ENCODE results near the gene MED17.
"Not testable (repeated sequence)": the region's sequence is repeated elsewhere in the genome, so short reads cannot be mapped to it uniquely, and the experiment has no call there.

The MED17 gene, protein sequence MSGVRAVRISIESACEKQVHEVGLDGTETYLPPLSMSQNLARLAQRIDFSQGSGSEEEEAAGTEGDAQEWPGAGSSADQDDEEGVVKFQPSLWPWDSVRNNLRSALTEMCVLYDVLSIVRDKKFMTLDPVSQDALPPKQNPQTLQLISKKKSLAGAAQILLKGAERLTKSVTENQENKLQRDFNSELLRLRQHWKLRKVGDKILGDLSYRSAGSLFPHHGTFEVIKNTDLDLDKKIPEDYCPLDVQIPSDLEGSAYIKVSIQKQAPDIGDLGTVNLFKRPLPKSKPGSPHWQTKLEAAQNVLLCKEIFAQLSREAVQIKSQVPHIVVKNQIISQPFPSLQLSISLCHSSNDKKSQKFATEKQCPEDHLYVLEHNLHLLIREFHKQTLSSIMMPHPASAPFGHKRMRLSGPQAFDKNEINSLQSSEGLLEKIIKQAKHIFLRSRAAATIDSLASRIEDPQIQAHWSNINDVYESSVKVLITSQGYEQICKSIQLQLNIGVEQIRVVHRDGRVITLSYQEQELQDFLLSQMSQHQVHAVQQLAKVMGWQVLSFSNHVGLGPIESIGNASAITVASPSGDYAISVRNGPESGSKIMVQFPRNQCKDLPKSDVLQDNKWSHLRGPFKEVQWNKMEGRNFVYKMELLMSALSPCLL

DNA sequence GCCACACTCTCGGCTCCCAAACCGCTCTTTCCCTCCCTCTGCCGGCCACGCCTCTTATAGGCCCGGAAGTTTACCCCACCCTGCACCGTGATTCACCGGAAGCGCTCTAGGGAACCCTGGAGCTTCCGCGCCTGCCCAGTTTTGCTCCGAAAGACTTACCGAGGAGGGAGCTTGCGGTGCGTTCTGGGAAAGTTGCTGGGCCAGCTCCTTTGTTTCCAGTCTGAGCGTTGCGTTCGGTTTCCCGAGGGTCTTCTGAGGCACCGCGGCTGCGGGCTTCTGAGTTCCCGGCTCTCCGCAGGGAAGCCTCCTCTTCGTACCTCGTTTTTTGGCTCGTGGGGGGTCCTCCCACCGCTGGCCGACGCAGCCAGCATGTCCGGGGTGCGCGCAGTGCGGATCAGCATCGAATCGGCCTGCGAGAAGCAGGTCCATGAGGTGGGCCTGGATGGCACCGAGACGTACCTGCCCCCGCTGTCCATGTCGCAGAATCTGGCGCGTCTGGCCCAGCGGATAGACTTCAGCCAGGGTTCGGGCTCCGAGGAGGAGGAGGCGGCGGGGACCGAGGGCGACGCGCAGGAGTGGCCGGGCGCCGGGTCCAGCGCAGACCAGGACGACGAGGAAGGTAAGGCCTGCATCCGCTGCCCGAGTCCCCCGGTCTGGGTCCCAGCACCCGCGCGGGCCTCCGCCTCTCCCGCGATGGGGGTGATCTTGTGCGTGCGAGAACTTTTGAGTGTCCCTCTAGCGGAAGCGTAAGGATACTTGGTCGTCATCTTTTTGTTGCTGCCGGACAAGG, at the start of gene MED17:
Gene MED17, plus strand, starts transcription at position 138 of the 790 bp plus-strand sequence. Its CDS starts 232 bp downstream, at position 370.
- ATAC-seq, result peak; percentile 97

DNA sequence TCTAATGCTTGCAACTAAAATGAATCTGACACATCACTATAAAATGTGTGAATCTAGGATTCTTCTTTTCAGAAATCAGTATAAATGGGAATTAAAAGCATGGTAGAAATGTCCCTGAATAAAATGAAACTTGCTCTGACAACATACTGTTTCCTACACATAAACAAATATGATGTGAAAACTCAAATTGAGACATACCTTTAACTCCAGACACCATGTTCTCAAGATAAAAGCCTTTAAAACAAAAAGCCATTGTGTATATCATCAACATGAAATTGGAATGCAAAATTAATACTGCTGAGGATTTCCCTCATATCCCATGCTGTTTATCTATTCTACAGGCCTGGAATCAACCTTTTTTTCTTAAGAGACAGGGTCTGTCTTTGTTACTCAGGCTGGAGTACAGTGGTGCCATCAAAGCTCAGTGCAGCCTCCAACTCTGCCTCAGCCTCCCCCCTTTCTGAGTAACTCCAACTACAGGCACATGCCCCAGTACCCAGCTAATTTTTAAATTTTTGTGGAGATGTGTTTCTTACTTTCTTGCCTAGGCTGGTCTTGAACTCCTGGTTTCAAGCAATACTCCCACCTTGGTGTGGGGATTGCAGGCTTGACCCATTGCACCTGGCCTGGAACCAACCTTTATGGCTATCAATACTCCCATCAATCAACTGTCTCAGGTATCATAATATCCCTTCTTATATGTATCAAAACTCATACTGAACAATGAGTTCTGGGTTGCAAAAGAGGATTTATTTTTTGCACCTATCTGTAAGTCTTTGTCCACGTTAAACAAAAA, 49.5 kb upstream of the MED17 start:
- ATAC-seq, result no peak

DNA sequence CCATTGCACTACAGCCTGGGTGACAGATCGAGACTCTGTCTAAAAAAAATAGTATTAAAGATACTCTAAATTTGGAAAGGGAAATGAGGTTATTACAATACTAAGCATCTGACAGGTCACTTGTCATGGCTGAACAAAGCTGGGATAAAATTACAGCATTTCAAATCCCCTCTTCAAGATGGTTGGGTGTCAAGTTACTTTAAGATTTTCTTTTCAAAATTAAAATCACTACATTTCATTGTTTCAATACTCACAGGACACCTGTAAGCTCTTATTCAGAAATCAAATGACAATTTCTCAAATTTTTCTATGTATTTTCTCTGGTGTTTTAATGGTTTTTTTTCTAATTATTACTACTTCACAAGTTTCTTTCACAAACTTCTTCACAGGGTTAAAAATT, 48.5 kb upstream of the MED17 start:
- no peak for ATAC-seq

DNA sequence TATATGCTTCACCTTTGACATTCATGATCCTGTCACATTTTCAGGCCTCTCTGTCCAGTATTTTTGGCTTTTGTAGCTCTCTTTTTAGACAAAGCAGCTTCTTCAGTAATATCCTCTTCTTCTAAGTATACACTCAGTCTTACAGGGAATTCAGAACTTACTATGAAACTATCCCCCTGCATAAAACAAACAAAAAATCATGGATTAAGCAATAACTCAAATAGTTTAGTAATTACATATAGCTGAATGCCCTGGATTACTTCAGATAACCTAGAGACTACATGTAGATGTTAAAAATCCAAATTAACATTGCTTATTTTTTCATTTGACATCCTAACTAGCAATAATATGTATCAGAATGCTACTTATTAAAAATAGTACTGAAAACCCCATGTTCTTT, 48.0 kb upstream of the MED17 start:
- ATAC-seq, result no peak

DNA sequence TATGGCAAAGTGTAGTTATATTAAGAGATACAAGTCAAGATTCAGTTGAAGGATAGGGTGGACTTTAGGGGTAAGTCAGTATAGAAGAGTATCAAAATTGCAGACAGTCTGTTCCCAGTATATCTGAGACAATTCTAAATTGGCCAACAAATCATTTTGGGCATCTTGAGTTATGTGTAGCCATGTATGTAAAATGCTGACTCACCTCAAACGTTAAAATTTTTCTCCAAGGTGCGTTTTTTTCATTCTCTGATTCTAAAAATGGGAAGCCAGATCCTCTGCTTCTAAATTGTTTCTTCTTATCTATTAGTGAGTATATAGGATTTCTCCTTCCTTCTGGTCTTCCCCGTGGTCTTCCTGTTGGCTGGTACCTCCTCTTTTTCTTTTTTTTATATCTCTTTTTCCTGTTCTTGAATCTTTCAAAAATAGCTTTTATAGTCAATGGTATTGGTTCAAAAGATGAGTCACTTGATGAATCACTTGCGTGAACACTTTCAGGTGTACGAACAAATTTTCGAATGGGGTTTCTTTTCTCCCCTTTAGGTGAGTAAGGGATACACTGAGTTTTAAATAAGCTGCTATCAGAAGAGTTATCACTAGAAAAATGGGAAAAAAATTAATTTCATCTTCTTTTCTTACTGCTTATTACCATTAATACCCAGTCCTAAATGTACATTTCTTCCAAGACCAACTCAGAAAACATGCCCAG, 46.0 kb upstream of the MED17 start:
- ATAC-seq, result peak; percentile 27 to 39

DNA sequence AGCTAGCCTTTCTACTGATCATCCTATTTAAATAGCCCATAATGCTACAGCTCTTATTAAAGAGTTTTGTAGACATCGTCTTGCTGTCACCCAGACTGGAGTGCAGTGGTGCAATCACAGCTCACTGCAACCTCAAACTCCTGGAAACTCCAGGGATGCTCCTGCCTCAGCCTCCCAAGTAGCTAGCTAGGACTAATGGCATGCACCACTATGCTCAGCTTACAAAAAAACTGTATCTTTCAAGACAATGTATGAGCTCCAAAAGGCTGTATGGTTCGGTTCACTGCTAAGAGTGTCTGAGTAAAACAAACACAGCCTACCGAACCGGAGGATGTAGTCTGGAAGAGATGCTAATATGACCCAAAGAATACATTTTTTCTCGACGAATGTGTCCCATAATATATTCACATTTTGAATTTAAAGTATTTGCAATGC, 45.4 kb upstream of the MED17 start:
- no peak for ATAC-seq

DNA sequence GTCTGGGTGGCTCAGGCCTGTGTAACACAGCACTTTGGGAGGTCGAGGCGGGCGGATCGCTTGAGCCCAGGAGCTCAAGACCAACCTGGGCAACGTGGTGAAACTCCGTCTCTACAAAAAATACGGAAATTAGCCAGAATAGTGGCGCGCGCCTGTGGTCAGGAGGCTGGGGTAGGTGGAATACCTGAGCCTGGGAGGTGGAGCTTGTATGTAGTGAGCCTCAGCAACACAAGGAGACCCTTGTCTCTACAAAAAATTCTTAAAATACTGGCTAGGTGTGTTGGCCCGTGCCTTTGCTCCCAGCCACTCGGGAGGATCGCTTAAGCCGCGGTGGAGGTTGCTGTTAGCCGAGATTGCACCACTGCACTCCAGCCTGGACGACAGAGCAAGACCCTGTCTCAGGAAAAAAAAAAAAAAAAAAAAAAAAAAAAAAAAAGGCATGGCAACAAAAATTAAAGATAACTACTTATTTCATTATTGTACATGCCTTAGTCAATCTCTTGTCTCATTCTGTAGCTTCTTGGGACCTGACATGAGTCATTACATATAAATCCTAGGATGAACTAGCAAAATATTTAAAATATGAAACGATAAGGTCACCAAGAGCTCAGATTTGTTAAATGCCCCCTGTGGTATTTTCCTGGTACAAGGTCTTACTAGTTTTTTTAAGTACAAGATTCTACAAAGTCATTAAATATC, 43.9 kb upstream of the MED17 start:
- ATAC-seq, result peak in 1 of 2 donors; percentile 3

DNA sequence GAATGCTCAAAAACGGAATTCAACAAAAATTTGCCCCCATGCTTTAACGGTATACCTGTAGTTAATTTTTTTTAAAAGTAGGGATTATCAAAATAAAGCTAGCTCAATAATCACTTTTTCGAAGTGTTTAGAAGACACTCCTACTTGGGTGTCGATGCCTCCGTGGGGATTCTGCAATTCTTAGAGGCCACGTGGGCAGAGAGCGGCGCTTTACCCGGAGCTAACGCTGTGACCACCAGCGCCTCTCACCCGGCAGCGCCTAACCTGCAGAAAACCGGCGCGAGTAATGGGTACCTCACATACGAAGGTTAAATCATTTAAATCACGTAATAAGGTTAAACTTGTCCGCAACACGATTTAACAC, 43.4 kb upstream of the MED17 start:
- peak; percentile 42 to 47 for ATAC-seq

DNA sequence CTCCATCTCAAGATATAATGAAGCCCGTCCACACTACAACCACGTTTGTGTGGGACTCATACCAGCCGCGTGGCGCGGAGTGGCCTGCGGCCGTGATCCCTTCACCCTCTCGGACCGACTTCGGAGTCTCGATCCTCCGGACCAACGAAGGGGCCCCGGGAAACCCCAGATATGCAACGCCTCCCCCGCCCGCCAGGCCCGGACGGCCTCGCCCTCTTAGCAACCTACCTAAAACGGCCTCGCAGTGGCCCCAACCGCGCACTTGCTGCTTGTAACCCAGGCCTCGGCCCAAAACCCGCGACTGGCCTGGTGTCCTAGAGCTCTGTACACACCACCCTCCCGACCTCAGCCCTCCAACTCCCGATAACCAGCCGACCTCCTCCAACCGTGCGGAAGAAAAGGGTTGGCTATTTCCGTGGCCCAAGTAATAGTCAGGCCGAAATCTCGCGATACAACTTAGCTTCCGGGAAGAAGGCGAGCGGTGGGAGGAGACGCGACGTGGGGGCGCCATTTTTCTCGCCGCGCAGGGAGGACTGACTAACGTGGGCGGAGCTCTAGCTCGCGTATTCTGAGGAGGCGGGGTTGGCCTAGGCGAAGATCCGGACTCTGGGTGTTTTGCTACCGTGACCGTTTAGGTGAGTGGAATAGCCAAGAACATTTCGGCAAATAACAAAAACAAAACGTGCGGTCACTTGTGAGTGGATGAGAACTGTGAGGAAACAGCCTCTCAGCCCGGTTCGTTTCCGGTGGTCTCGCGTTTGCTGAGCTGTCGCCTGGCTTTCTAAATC, 42.8 kb upstream of the MED17 start, which contains the start of the genes C11orf54 and TAF1D:
Gene C11orf54, plus strand, starts transcription at position 579 of the 788 bp plus-strand sequence. CDS start 5,722 bp downstream, outside the sequence.
Gene TAF1D, minus strand, starts transcription at position 402 of the 788 bp plus-strand sequence. CDS start 2,191 bp downstream, outside the sequence.
- ATAC-seq, result peak; percentile 77 to 83

DNA sequence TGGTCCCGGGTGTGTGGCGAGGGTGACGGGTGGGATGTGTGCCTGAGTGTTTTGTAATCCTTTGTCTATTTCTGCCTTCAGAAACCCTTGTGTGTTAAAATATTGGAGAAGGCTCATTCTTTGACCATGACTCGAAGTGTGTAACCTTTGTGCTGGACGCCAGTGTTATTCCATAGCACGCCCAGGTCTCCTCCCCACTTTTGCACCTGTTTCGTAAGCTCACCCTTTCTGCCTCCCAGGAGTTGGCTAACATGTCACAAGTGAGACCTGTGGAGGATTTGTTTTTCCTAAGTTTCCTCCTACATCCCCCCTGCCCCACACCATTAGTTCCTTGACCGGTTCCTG, 42.2 kb upstream of the MED17 start:
- no peak for ATAC-seq

DNA sequence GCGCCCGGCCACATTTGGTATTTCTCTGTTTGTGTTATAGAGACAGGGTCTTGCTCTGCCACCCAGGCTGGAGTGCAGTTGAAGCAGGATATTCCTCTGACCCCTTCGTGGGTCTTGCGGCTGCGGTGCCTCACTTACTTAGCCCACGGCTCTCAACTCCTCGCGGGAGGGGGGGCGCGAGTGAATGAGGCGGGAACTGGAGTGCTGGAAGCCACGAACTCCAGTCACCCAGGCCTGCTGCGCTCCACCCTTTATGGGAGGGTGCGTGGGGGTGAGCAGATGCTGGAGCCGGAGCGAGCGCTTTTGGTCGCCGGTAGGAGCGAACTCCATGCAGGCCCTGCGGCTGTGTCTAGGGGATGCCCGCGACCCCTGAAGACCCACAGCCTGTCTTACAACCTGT, 40.8 kb upstream of the MED17 start:
- ATAC-seq, result no peak

DNA sequence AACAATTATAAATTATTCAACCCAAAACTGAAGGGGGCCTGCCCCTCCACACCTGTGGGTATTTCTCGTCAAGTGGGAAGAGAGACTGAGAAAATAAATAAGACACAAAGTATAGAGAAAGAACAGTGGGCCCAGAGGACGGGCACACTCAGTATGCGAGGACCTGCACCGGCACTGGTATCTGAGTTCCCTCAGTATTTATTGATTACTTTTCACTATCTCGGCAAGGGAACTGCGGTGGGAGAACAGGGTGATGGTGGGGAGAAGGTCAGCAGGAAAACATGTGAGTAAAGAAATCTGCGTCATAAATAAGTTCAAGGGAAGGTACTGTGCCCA, 39.4 kb upstream of the MED17 start:
- ATAC-seq, result no peak

DNA sequence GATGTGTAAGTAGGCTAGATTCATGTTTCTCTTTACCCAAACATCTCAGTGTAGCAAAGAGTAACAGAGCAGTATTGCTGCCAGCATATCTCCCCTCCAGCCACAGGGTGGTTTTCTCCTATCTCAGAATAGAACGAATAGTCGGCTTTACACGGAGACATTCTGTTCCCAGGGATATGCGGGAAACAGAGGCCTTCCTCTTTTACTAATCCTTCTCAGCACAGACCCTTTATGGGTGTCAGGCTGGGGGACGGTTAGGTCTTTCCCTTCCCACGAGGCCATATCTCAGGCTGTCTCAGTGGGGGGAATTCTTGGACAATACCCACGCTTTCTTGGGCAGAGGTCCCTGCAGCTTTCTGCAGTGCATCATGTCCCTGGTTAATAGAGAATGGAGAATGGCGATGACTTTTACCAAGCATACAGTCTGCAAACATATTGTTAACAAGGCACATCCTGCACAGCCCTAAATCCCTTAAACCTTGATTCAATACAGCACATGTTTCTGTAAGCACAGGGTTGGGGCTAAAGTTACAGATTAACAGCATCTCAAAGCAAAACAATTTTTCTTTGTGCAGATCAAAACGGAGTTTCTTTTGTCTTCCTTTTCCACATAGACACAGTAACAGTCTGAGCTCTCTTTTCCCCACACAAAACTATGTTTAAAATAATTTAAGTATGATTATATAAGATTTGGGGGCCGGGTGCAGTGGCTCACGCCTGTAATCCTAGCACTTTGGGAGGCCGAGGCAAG, 38.9 kb upstream of the MED17 start:
- not testable (repeated sequence) for ATAC-seq

DNA sequence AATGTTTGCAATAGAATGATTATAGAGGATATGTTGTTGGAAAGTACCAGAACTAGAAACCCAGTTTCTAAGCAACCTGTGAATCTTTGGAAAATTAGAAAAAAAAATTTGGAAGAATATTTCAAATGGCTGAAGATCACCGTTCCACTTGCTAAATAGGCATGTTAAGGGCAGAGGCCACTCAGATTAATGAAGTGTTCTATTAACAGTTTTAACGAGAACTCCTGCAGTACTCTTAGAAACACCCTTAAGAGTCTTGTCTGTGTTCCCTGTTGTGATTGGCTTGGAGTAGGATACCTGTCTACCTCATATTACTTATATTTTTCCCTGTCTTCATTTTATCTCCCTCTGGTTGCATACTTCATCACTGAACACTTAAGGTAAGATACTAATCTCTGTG, 38.0 kb upstream of the MED17 start:
- ATAC-seq, result no peak

DNA sequence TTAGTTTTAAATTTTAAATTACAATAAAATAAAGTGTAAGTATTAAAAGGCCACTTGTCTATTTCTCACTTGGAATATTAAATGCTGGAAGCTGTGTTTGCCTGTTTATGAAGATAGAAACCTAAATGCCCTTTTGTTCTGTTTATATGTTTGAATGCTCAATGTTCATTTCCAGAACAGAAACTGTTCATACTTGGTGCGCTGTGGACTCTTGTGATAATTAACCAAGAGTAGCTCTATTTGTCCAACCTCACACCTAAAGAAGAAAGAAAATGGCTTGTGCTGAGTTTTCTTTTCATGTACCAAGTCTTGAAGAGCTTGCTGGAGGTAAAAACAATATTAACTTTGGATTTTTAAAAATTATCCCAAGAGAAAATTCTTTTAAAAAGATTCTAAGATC, 37.0 kb upstream of the MED17 start:
- ATAC-seq, result no peak

DNA sequence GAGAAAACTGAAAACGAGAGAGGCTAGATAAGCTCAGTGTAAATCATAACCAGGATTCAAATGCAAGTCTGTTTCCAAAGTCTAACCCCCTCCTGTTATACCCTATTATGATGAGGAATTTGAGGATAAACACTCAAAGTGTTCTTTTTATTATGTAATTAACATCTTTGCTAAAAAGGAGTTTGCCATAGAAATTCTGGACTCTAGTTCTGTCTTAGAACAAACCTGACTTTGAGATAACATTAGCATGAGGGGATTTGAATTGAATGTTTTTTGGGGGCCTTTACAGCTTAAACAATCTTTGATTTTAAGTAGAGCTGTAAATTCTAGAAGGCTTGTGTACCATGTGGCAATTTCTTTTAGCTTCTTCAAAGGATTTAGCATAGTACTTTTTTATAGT, 33.1 kb upstream of the MED17 start:
- no peak for ATAC-seq

DNA sequence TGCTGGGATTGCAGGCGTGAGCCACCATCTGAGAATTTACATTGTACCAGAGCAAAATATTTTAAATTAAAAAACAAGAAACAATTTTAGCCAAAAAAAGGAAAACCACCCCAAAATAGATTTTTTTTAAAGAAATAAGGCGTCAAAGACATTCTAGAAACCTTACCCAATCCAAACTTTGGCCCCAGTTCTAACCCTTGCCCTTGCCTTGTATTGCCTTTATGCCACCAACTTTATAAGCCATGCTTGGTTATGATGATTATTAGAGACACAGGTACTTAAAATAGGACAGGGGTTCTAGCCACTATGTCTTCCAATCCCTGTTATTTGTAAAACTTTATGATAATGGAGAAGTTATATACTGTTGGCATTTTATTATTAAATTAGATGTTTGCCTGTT, 30.8 kb upstream of the MED17 start:
- ATAC-seq, result no peak

DNA sequence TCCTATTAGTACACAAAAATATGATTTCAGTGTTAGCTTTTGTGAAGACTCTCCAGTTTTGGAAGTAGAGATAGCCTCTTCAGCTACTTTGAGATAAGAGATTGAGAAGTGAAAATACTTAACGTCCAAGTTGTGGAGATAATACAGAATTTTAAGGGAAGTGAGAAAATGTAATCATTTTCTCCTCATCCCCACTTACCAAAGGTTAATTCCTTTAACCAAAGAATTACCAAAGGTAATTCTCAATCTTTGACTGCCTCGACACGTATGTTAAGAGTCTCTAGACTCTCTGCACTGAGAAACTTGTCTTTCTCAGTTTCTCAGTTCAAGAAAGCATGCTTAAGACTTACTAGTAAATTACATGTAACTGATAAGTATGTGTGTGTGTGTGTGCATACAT, 27.3 kb upstream of the MED17 start:
- no peak for ATAC-seq

DNA sequence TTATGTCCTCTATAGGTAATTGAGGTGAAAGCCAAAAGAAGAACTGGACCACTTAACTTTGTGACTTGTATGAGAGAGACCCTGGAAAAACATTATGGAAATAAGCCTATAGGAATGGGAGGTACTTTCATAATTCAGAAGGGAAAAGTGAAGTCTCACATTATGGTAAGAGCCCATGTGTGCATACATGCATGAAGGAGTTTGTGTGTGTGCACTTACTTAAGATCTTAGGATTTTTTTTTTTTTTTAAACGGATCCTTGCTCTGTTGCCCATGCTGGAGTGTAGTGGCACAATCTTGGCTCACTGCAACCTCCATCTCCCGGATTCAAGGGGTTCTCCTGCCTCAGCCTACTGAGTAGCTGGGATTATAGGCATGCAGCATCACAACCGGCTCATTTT, 26.8 kb upstream of the MED17 start:
- ATAC-seq, result no peak
